GM12878 (cell line): ENCODE measurements around the gene CUEDC1. TPM values are rescaled to one million over a fixed set of nuclear protein-coding genes. Genes with fewer than 3 reads are reported as not detected.

ENCODE experiments used
- ATAC-seq: fragments of 200-7000 bp; cut with Tn5 transposase; 3 replicates; pipeline ENCODE4 v1.9.1; 2020; ENCODE audit warnings: mild to moderate bottlenecking, moderate library complexity
- BruUV-seq: library from RNA; stranded (reverse); fragments of 400-500 nt; replicated peaks from 2 replicates; lab custom pipeline; 2021; lab: Mats Ljungman, UMichigan
- CTCF ChIA-PET: fragments of 300-600 bp; sonication (Branson Sonifier 250); formaldehyde crosslinking; extraction: SDS; loops from one replicate; lab custom pipeline; 2021; ENCODE audit warnings: inconsistent platforms; lab: Yijun Ruan, JAX
- POLR2A ChIA-PET: fragments of 350-600 bp; formaldehyde crosslinking; extraction: SDS; loops from one replicate; lab custom pipeline; 2021; ENCODE audit warnings: inconsistent platforms; lab: Charles Lee
- RAD21 ChIA-PET: fragments of 300-600 bp; sonication (Branson Sonifier 250); formaldehyde crosslinking; loops from one replicate; lab custom pipeline; 2023; ENCODE audit warnings: antibody characterized with exemption; ENCODE audit not compliant: unreplicated experiment; lab: Charles Lee
- SMC1A ChIA-PET: fragments of 300-600 bp; sonication (Branson Sonifier 250); formaldehyde crosslinking; loops from one replicate; lab custom pipeline; 2023; ENCODE audit not compliant: unreplicated experiment, uncharacterized antibody; lab: Charles Lee
- DNase-seq: peaks from one replicate; pipeline ENCODE4 v3.0.0-alpha.2; 2011; ENCODE audit warnings: low read depth, low spot score
- FAIRE-seq: peaks from 3 replicates; lab custom pipeline; 2011; peaks lifted over from hg19 to GRCh38; lab: Jason Lieb, UNC
- H2AFZ ChIP-seq: 2 replicates; pipeline ENCODE4 v1.6.0; 2011; ENCODE audit warnings: low read depth, low read length, control low read depth; ENCODE audit not compliant: control insufficient read depth
- H3K27ac ChIP-seq: 2 replicates; pipeline ENCODE4 v1.5.1; 2011; ENCODE audit warnings: control low read depth; ENCODE audit not compliant: control insufficient read depth, insufficient read depth
- H3K27me3 ChIP-seq, 2 experiments: replicated peaks in 1 of 2; 2 replicates each; pipeline versions ENCODE4 v1.6.0 to v1.6.1; 2011; ENCODE audit warnings: low read length in 1 of 2; ENCODE audit not compliant: control insufficient read depth in 2 of 2, insufficient read depth in 2 of 2
- H3K36me3 ChIP-seq, 2 experiments: 2 replicates each; pipeline ENCODE4 v1.5.1; 2011; ENCODE audit warnings: low read length in 1 of 2; ENCODE audit not compliant: control insufficient read depth in 2 of 2, insufficient read depth in 2 of 2
- H3K4me1 ChIP-seq: 2 replicates; pipeline ENCODE4 v1.6.1; 2011; ENCODE audit warnings: mild to moderate bottlenecking, low read length, moderate library complexity, mixed read lengths; ENCODE audit not compliant: control insufficient read depth, insufficient read depth
- H3K4me2 ChIP-seq: 2 replicates; pipeline ENCODE4 v1.6.0; 2011; ENCODE audit warnings: control low read depth; ENCODE audit not compliant: control insufficient read depth, insufficient read depth
- H3K4me3 ChIP-seq: fragments of 200-600 bp; sonication (generic); 2 replicates; pipeline ENCODE4 v1.5.1; 2016
- H3K79me2 ChIP-seq: 2 replicates; pipeline ENCODE4 v1.6.0; 2011; ENCODE audit warnings: low read length; ENCODE audit not compliant: control insufficient read depth, insufficient read depth
- H3K9ac ChIP-seq: 2 replicates; pipeline ENCODE4 v1.8.0; 2011; ENCODE audit warnings: low read length, control low read depth, mixed read lengths; ENCODE audit not compliant: control insufficient read depth, insufficient read depth
- H3K9me3 ChIP-seq: replicated peaks from 3 replicates; pipeline ENCODE4 v1.5.1; 2011; ENCODE audit warnings: mild to moderate bottlenecking, low read length; ENCODE audit not compliant: control insufficient read depth, insufficient read depth
- H4K20me1 ChIP-seq: 2 replicates; pipeline ENCODE4 v1.6.0; 2011; ENCODE audit not compliant: control insufficient read depth, insufficient read depth
- ZZZ3 ChIP-seq: IDR thresholded peaks from 2 replicates; pipeline ENCODE4 v1.6.1; 2011; ENCODE audit warnings: low read depth; ENCODE audit not compliant: control insufficient read depth, insufficient read length
- WGBS: methylation state at CpG from one replicate; pipeline ENCODE4 v1.1.6; 2016; ENCODE audit warnings: low lambda C conversion rate; ENCODE audit not compliant: insufficient replicate concordance, insufficient coverage; ENCODE audit errors: missing lambda C conversion rate; 5-methylcytosine and 5-hydroxymethylcytosine counted together
- in situ Hi-C: fragments of 300-500 bp; cut with MboI; formaldehyde crosslinking; loops from 9 replicates; pipeline ENCODE4 v1.14.3; 2018; ENCODE audit warnings: mixed read lengths
- intact Hi-C: fragments of 100-400 bp; cut with micrococcal nuclease; formaldehyde crosslinking; loops from one replicate; pipeline ENCODE4 v1.14.2; 2022; ENCODE audit not compliant: unreplicated experiment
- polyA plus RNA-seq, 11 experiments: library from polyadenylated mRNA; depleted of rRNA in 4 of 11; unstranded in 6 of 11; stranded (reverse) in 5 of 11; fragments of >200 nt; fragmentation: Nextera tagmentation in 4 of 11; fragmentation: Illumina TruSeq in 1 of 11; extraction: Ambion mirVana in 4 of 11; extraction: Trizol in 1 of 11; gene quantifications; 1 replicate in 1 of 11; 2 replicates in 10 of 11; pipeline versions ENCODE4 v1.2.1 to v1.2.3, GENCODE V29; 2011 to 2016; ENCODE audit warnings: inconsistent platforms in 2 of 11, missing spikeins in 2 of 11, low read depth in 1 of 11
- total RNA-seq, 4 experiments: library from RNA; depleted of rRNA in 3 of 4; stranded (reverse); fragments of >200 nt in 3 of 4; fragmentation: Illumina TruSeq in 1 of 4; extraction: Trizol in 1 of 4; gene quantifications; 2 replicates each; pipeline versions ENCODE4 v1.2.1 to v1.2.3, GENCODE V29; 2013 to 2021
- TF ChIP-seq, protein P1 (sequence below): IDR thresholded peaks from 2 replicates; pipeline ENCODE4 v1.6.1; 2012; ENCODE audit warnings: mild to moderate bottlenecking, low read depth, low read length

CUEDC1 gene
- total and polyA plus RNA-seq, 10 of the 15 experiments (the other 5 are each of a cell fraction or from before 2014, with no cell fraction given): 0.24 to 7.4 (median 1.8) TPM

DNA sequence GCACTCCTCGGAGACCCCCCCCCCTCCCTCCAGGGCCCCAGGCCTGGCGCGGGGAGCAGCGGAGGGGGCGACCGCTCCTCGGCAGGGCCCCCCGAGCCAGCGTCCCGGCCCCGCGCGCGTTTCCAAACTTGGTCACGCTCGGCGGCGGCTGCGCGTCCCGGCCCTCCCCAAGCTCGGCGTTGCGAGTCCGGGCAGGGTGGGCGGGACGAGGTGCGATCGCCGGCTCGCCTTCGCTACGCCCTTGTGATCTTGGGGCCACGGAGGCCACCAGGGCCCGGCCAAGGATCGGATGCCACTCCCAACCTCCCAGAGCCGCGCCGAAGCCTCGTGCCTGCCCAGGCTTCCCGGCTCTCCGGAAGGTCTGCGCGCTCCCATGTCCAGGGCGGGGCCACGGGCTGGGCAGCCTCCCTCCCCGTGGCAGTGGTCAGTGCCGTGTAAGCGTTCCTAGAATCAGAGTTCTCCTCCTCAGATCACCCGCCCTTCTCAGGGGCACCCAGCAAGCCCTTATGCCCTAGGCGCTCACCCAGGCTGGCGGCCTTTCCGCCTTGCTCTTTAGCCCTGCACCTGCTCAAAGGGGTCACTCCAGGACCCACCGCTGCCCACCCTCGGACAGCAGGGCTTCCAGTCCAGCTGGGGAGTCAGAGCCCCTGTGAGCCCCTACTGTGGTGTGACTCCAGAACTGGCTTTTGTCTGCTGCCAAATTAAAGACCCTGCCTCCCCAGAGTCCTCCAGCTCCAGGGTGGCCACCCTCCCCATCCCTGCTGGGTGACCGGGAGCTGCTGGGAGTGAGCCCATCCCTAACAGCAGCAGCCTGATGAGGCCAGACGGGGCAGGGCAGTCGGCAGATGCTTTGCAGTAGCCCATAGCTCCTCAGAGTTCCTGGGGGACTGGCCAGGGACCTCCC is 93.2 kb downstream of the CUEDC1 start:
- H2AFZ ChIP-seq: no peak overlapping the region
- no peak overlapping the region for H3K9ac ChIP-seq

More for the DNA sequence above, 93.2 kb downstream of the CUEDC1 start:
- intact Hi-C loops (no loop called here), in situ Hi-C loops (no loop called here)
- peak overlapping the region; percentile 38; the same call in 1 of the 2 replicates for H3K4me3 ChIP-seq
- no peak for TF ChIP-seq ZZZ3
- TF ChIP-seq, protein P1, sequence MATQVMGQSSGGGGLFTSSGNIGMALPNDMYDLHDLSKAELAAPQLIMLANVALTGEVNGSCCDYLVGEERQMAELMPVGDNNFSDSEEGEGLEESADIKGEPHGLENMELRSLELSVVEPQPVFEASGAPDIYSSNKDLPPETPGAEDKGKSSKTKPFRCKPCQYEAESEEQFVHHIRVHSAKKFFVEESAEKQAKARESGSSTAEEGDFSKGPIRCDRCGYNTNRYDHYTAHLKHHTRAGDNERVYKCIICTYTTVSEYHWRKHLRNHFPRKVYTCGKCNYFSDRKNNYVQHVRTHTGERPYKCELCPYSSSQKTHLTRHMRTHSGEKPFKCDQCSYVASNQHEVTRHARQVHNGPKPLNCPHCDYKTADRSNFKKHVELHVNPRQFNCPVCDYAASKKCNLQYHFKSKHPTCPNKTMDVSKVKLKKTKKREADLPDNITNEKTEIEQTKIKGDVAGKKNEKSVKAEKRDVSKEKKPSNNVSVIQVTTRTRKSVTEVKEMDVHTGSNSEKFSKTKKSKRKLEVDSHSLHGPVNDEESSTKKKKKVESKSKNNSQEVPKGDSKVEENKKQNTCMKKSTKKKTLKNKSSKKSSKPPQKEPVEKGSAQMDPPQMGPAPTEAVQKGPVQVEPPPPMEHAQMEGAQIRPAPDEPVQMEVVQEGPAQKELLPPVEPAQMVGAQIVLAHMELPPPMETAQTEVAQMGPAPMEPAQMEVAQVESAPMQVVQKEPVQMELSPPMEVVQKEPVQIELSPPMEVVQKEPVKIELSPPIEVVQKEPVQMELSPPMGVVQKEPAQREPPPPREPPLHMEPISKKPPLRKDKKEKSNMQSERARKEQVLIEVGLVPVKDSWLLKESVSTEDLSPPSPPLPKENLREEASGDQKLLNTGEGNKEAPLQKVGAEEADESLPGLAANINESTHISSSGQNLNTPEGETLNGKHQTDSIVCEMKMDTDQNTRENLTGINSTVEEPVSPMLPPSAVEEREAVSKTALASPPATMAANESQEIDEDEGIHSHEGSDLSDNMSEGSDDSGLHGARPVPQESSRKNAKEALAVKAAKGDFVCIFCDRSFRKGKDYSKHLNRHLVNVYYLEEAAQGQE: no peak
- H3K36me3 ChIP-seq: no peaks in the 10 kb centered on the region
- no peaks in the 10 kb centered on the region for H3K9me3 ChIP-seq
- H3K4me2 ChIP-seq: peak overlapping the region; percentile 78
- ATAC-seq (no peak), DNase-seq (no peak), FAIRE-seq (no peak)
- no TSS peak for BruUV-seq
- H3K4me1 ChIP-seq: peaks cover 3% of the 10 kb centered on the region; the same call in 1 of the 2 replicates
- ChIA-PET CTCF (interaction anchor here (0.8 to 18.2 kb wide), 7 partner anchors 9 to 251 kb away, joined by 3 to 708 read pairs (median 47); partner anchors contain the start of gene SRSF1), RAD21 (interaction anchor here (1.8 to 10.0 kb wide), 3 partner anchors 78 to 145 kb away, joined by 9 to 239 read pairs (median 16); partner anchors contain the start of gene SRSF1), SMC1A (interaction anchor here (3.8 to 14.5 kb wide), 4 partner anchors 12 to 252 kb away, joined by 20 to 341 read pairs (median 30); partner anchors contain the start of gene MRPS23), POLR2A (interaction anchor here (4.0 kb wide), 1 partner anchor 137 kb away, joined by 17 read pairs; no protein-coding TSS in a partner anchor)
- H4K20me1 ChIP-seq: no peaks in the 10 kb centered on the region
- WGBS: 51% methylated on average over 26 of the region's 58 CpGs
- no peaks in the 10 kb centered on the region for H3K79me2 ChIP-seq
- no peak overlapping the region for H3K27ac ChIP-seq
- no peaks in the 10 kb centered on the region; a peak in 2 of 4 replicates for H3K27me3 ChIP-seq
